Measurements from ENCODE around the gene APBB2.

Gene APBB2

DNA sequence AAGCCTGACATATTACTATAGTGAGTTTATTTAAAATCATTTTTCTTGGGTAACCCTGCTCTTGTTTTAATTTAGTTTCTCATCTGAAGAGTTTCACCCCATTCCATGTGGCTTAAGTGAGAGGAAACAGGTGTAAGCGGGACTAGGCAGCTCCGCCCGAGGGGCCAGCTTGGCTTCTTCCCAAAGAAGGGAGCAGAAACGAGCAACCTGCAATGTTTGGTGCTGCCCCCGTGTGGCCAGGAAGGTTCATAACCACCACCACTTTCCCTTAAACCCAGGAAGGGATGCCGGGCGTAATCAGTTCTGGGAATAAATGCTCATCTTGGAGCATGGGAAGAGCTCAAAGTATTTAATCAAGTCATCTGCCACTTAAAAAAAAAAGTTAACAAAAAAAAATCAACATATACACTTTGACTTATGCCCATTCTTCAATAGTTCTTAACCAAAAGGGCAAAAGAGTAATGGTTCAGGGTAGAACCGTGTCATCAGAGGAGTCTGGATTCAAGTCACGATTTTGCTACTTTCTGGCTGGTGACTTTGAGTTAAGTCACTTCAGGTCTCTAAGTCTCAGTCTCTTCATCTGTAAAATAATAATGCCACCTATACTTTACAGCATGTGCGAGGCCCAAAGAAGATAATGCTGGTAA is 316.7 kb downstream of the APBB2 start:
- no peak overlapping the region for H3K9ac ChIP-seq (ENCODE audit: low read length)
- H3K4me1 ChIP-seq (ENCODE audit: control insufficient read depth, insufficient read depth, low read length), result no peaks in the 10 kb centered on the region
- H3K4me3 ChIP-seq (ENCODE audit: low read depth, low read length), result no peak overlapping the region
- peaks cover under 1% of the 10 kb centered on the region; the same call in 1 of the 2 replicates for H3K36me3 ChIP-seq (ENCODE audit: control insufficient read depth, insufficient read depth, low read length)
- no peak overlapping the region for H3K27ac ChIP-seq (ENCODE audit: low read depth, low read length)
- no peaks in the 10 kb centered on the region for H3K27me3 ChIP-seq (ENCODE audit: control insufficient read depth, insufficient read depth, low read length)
- H3K9me3 ChIP-seq (ENCODE audit: control insufficient read depth, insufficient read depth, low read depth, low read length), result no peaks in the 10 kb centered on the region

- Histone ChIP-seq H3K4me1 (ENCODE audit: control insufficient read depth, insufficient read depth, low read length) (no peaks in the 10 kb centered on the region), H3K9me3 (ENCODE audit: control insufficient read depth, insufficient read depth, low read depth, low read length) (no peaks in the 10 kb centered on the region), H3K4me3 (ENCODE audit: low read depth, low read length) (no peak overlapping the region), H3K27me3 (ENCODE audit: control insufficient read depth, insufficient read depth, low read length) (no peaks in the 10 kb centered on the region), H3K9ac (ENCODE audit: low read length) (no peak overlapping the region), H3K36me3 (ENCODE audit: control insufficient read depth, insufficient read depth, low read length) (peaks cover 10% of the 10 kb centered on the region; the same call in 1 of the 2 replicates), H3K27ac (ENCODE audit: low read depth, low read length) (no peak overlapping the region)
Observed at GRCh38 chr4:40890764-40891163, 323.6 kb downstream of the APBB2 start.

GRCh38 chr4:40890199-40890598 is 324.1 kb downstream of the APBB2 start:
- peaks cover 10% of the 10 kb centered on the region; the same call in 1 of the 2 replicates for H3K36me3 ChIP-seq (ENCODE audit: control insufficient read depth, insufficient read depth, low read length)

GRCh38 chr4:40888933-40889332 is 325.4 kb downstream of the APBB2 start:
- Histone ChIP-seq H3K27me3 (ENCODE audit: control insufficient read depth, insufficient read depth, low read length) (no peaks in the 10 kb centered on the region), H3K4me3 (ENCODE audit: low read depth, low read length) (no peak overlapping the region), H3K27ac (ENCODE audit: low read depth, low read length) (no peak overlapping the region), H3K36me3 (ENCODE audit: control insufficient read depth, insufficient read depth, low read length) (peaks cover 10% of the 10 kb centered on the region; the same call in 1 of the 2 replicates), H3K9me3 (ENCODE audit: control insufficient read depth, insufficient read depth, low read depth, low read length) (no peaks in the 10 kb centered on the region), H3K4me1 (ENCODE audit: control insufficient read depth, insufficient read depth, low read length) (no peaks in the 10 kb centered on the region), H3K9ac (ENCODE audit: low read length) (no peak overlapping the region)

More at GRCh38 chr4:40890199-40890598, 324.1 kb downstream of the APBB2 start:
- Histone ChIP-seq H3K9ac (ENCODE audit: low read length) (no peak overlapping the region), H3K27me3 (ENCODE audit: control insufficient read depth, insufficient read depth, low read length) (no peaks in the 10 kb centered on the region), H3K4me3 (ENCODE audit: low read depth, low read length) (no peak overlapping the region), H3K4me1 (ENCODE audit: control insufficient read depth, insufficient read depth, low read length) (no peaks in the 10 kb centered on the region), H3K27ac (ENCODE audit: low read depth, low read length) (no peak overlapping the region), H3K9me3 (ENCODE audit: control insufficient read depth, insufficient read depth, low read depth, low read length) (no peaks in the 10 kb centered on the region)

- Histone ChIP-seq H3K4me1 (ENCODE audit: control insufficient read depth, insufficient read depth, low read length) (no peaks in the 10 kb centered on the region), H3K9me3 (ENCODE audit: control insufficient read depth, insufficient read depth, low read depth, low read length) (no peaks in the 10 kb centered on the region), H3K27me3 (ENCODE audit: control insufficient read depth, insufficient read depth, low read length) (no peaks in the 10 kb centered on the region), H3K9ac (ENCODE audit: low read length) (no peak overlapping the region), H3K36me3 (ENCODE audit: control insufficient read depth, insufficient read depth, low read length) (peaks cover 10% of the 10 kb centered on the region; the same call in 1 of the 2 replicates), H3K27ac (ENCODE audit: low read depth, low read length) (no peak overlapping the region), H3K4me3 (ENCODE audit: low read depth, low read length) (no peak overlapping the region)
Observed at GRCh38 chr4:40887764-40888131, 326.6 kb downstream of the APBB2 start.

DNA sequence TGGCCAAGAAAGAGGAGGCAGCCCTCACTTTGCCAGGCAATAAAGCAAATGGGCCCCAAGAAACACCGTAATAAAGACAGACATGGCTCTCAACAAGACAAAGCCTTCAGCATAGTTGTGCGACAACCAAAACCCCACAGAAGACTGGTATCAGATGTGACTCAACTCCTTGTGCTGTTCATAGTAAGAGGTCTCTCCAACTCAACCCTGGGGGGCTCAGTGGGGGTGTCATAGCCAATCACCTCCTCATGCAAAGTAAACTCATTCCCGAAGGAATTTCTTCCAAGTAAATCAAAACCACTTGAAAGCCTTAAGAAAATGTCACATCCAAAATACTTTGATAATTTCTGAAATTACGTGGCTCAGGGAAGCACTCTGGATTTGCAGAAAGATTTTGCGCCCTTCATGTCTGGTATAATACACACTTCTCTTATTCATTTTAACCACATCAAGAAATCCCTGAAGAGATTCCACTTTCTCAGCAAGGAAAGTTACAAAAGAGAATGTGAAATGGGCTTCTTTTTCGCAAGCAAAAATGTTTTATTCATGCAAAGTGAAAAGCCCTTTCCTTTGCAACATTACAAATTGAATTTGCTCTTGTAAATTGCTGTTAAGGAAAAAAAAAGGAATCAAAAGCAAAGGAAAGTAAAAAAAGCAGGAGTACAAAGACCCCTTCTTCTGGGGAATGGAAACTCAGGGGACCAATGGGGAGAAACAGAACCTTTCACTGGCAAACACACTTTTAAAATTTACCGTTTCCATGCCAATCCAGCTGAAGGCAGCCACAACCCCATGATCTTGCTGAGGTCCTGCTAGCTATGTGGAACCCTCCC is 327.2 kb downstream of the APBB2 start:
- no peaks in the 10 kb centered on the region for H3K9me3 ChIP-seq (ENCODE audit: control insufficient read depth, insufficient read depth, low read depth, low read length)
- no peak overlapping the region for H3K4me3 ChIP-seq (ENCODE audit: low read depth, low read length)
- H3K36me3 ChIP-seq (ENCODE audit: control insufficient read depth, insufficient read depth, low read length), result peaks cover 5% of the 10 kb centered on the region; the same call in 1 of the 2 replicates
- H3K4me1 ChIP-seq (ENCODE audit: control insufficient read depth, insufficient read depth, low read length), result no peaks in the 10 kb centered on the region
- H3K27ac ChIP-seq (ENCODE audit: low read depth, low read length), result no peak overlapping the region
- no peaks in the 10 kb centered on the region for H3K27me3 ChIP-seq (ENCODE audit: control insufficient read depth, insufficient read depth, low read length)
- no peak overlapping the region for H3K9ac ChIP-seq (ENCODE audit: low read length)

DNA sequence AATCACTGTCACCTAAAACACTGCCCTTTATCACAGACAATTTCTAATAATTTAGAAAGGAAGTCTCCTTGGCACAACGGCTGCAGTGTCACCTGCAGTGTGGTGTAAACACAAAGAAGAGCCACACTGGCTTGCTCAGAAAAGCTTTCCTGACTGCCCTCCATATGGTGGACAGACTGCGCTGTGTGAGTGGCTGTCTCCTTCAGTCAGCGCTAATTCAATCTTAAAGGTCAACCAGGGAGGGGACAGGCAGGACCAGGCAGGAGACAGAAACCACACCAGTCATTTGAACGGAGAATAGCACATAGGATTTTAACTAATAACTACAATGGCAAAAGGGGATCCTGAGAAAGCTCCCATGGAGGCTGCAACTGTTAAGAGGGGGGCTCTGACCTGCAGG is 332.5 kb downstream of the APBB2 start:
- Histone ChIP-seq H3K27ac (ENCODE audit: low read depth, low read length) (no peak overlapping the region), H3K9ac (ENCODE audit: low read length) (no peak overlapping the region), H3K4me1 (ENCODE audit: control insufficient read depth, insufficient read depth, low read length) (no peaks in the 10 kb centered on the region), H3K9me3 (ENCODE audit: control insufficient read depth, insufficient read depth, low read depth, low read length) (no peaks in the 10 kb centered on the region), H3K4me3 (ENCODE audit: low read depth, low read length) (no peak overlapping the region), H3K36me3 (ENCODE audit: control insufficient read depth, insufficient read depth, low read length) (no peaks in the 10 kb centered on the region), H3K27me3 (ENCODE audit: control insufficient read depth, insufficient read depth, low read length) (no peaks in the 10 kb centered on the region)

DNA sequence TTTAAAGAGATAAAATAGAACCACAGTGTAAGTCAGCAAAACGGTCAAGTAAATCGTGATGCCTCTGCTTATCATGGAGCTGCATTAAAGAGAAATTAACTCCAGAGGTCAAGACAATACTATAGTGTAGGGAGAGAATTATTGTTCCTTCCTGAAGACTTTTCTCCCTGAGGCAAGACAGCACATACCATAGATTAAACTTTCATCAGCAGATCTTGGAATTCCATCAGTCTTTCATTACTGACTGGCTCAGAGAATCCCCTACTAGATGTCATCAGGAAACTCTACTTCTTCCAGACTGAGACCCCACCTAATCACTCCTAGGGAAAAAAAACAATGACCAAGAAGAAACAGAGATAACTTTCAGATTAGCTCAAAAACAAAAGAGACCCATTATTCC is 333.2 kb downstream of the APBB2 start:
- no peak overlapping the region for H3K27ac ChIP-seq (ENCODE audit: low read depth, low read length)
- H3K36me3 ChIP-seq (ENCODE audit: control insufficient read depth, insufficient read depth, low read length), result no peaks in the 10 kb centered on the region
- no peaks in the 10 kb centered on the region for H3K9me3 ChIP-seq (ENCODE audit: control insufficient read depth, insufficient read depth, low read depth, low read length)
- no peak overlapping the region for H3K4me3 ChIP-seq (ENCODE audit: low read depth, low read length)
- no peak overlapping the region for H3K9ac ChIP-seq (ENCODE audit: low read length)
- no peaks in the 10 kb centered on the region for H3K27me3 ChIP-seq (ENCODE audit: control insufficient read depth, insufficient read depth, low read length)
- H3K4me1 ChIP-seq (ENCODE audit: control insufficient read depth, insufficient read depth, low read length), result no peaks in the 10 kb centered on the region

DNA sequence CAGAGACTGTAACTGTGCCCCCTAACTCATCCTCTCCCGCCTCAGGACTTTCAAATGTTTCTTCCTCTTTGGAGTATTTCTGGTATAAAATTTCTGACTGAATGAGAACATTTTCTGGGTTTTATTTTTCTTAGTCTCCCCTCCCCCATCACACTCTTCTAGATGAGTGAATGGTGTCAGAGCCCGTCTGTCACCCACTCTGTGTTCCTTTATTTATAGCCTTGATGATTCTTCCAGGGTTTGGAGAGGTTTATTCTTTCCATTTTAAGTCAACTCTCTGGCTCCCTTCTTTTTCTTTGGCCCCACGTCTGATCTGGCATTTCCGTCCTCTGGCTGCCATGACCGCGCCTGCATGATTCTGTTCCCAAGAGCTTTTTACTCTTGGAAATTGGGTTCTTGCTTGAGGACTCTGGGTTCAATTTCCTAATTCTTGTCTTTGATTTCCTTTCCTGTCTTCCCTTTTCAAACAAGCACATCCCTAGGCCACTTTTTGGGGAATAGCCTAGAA is 335.7 kb downstream of the APBB2 start:
- Histone ChIP-seq H3K4me1 (ENCODE audit: control insufficient read depth, insufficient read depth, low read length) (peaks cover 12% of the 10 kb centered on the region; the same call in 1 of the 2 replicates), H3K9me3 (ENCODE audit: control insufficient read depth, insufficient read depth, low read depth, low read length) (no peaks in the 10 kb centered on the region), H3K36me3 (ENCODE audit: control insufficient read depth, insufficient read depth, low read length) (no peaks in the 10 kb centered on the region), H3K27me3 (ENCODE audit: control insufficient read depth, insufficient read depth, low read length) (no peaks in the 10 kb centered on the region), H3K4me3 (ENCODE audit: low read depth, low read length) (no peak overlapping the region), H3K27ac (ENCODE audit: low read depth, low read length) (no peak overlapping the region), H3K9ac (ENCODE audit: low read length) (no peak overlapping the region)

- H3K9me3 ChIP-seq (ENCODE audit: control insufficient read depth, insufficient read depth, low read depth, low read length), result no peaks in the 10 kb centered on the region
- H3K9ac ChIP-seq (ENCODE audit: low read length), result no peak overlapping the region
- no peak overlapping the region for H3K4me3 ChIP-seq (ENCODE audit: low read depth, low read length)
- H3K27ac ChIP-seq (ENCODE audit: low read depth, low read length), result no peak overlapping the region
- no peaks in the 10 kb centered on the region for H3K27me3 ChIP-seq (ENCODE audit: control insufficient read depth, insufficient read depth, low read length)
- peaks cover 12% of the 10 kb centered on the region; the same call in 1 of the 2 replicates for H3K4me1 ChIP-seq (ENCODE audit: control insufficient read depth, insufficient read depth, low read length)
- H3K36me3 ChIP-seq (ENCODE audit: control insufficient read depth, insufficient read depth, low read length), result no peaks in the 10 kb centered on the region
Observed at GRCh38 chr4:40877081-40877480, 337.3 kb downstream of the APBB2 start.

- H3K27me3 ChIP-seq (ENCODE audit: control insufficient read depth, insufficient read depth, low read length), result no peaks in the 10 kb centered on the region
Observed at GRCh38 chr4:40875507-40876150, 338.7 kb downstream of the APBB2 start.

More at GRCh38 chr4:40875507-40876150, 338.7 kb downstream of the APBB2 start:
- Histone ChIP-seq H3K27ac (ENCODE audit: low read depth, low read length) (no peak overlapping the region), H3K4me1 (ENCODE audit: control insufficient read depth, insufficient read depth, low read length) (peaks cover 12% of the 10 kb centered on the region; the same call in 1 of the 2 replicates), H3K4me3 (ENCODE audit: low read depth, low read length) (no peak overlapping the region), H3K9me3 (ENCODE audit: control insufficient read depth, insufficient read depth, low read depth, low read length) (no peaks in the 10 kb centered on the region), H3K9ac (ENCODE audit: low read length) (no peak overlapping the region), H3K36me3 (ENCODE audit: control insufficient read depth, insufficient read depth, low read length) (no peaks in the 10 kb centered on the region)
